ENCODE data around the gene DAND5.
A peak's percentile ranks its signal among the peaks of the same experiment; 100 is the strongest.
"Not testable (repeated sequence)": the region's sequence is repeated elsewhere in the genome, so short reads cannot be mapped to it uniquely, and the experiment has no call there.

DAND5 gene

GRCh38 chr19:12946092-12946721 is 23.2 kb upstream of the DAND5 start:
- peak; percentile 87 for DNase-seq

- DNase-seq = no peak
Measured at GRCh38 chr19:12946731-12947496, 22.5 kb upstream of the DAND5 start.

GRCh38 chr19:12947702-12948611 is 21.4 kb upstream of the DAND5 start:
- peak; percentile 98 for DNase-seq

- no peak for DNase-seq
Measured at GRCh38 chr19:12948612-12949362, 20.6 kb upstream of the DAND5 start.

- no peak for DNase-seq
Measured at GRCh38 chr19:12949363-12950283, 19.8 kb upstream of the DAND5 start.

DNA sequence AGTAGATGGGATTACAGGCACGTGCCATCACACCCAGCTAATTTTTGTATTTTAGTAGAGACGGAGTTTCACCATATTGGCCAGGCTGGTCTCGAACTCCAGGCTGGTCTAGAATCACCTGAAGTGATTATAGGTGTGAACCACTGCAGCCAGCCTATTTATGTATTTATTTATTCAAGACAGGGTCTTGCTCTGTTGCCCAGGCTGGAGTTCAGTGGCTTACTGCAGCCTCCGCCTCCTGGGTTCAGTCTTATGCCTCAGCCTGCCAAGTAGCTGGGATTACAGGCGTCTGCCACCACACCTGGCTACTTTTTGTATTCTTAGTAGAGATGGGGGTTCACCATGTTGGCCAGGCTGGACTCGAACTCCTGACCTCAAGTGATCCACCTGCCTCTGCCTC is 17.3 kb upstream of the DAND5 start:
- not testable (repeated sequence) for DNase-seq

DNA sequence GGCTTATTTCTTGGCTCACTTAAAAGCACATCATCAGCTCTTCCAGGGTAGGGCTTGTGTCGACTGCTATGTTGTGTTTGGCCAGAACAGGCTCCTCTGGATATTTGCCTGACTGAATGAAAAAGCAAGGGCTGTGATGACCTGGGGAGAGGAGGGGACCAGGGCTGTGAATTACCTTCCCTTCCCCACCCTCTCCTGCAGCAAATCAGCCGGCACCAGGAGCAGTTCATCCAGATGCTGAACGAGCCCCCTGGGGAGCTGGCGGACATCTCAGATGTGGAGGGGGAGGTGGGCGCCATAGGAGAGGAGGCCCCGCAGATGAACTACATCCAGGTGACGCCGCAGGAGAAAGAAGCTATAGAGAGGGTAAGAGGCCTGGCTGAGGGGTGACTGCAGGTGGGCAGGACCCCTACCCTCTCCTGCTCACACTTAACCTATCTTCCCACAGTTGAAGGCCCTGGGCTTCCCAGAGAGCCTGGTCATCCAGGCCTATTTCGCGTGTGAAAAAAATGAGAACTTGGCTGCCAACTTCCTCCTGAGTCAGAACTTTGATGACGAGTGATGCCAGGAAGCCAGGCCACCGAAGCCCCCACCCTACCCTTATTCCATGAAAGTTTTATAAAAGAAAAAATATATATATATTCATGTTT is 16.8 kb upstream of the DAND5 start:
- peak; percentile 49 for DNase-seq

GRCh38 chr19:12953138-12953798 is 16.1 kb upstream of the DAND5 start:
- no peak for DNase-seq

- no peak for DNase-seq
Measured at GRCh38 chr19:12953799-12954611, 15.4 kb upstream of the DAND5 start.

GRCh38 chr19:12954612-12954962 is 14.8 kb upstream of the DAND5 start:
- DNase-seq = no peak

- not testable (repeated sequence) for DNase-seq
Measured at GRCh38 chr19:12955575-12955974, 13.8 kb upstream of the DAND5 start.

DNA sequence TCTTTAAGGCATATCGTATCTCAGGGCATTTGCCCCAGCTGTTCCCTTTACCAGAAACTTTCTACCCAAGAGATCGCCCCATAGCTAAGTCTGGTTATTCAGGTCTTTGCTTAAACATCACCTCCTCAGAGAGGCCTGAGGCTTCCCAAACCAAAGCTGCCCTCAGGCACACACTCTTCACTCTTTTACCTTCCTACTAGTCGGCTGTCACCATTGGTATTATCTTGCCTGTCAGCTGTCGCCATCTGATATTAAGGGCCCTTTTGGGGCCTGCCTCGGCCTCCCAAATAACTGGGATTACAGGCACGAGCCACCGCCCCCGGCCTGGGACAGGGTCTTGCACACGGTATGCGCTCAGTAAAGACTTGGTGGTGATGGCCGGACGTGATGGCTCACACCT is 13.4 kb upstream of the DAND5 start:
- no peak for DNase-seq

DNA sequence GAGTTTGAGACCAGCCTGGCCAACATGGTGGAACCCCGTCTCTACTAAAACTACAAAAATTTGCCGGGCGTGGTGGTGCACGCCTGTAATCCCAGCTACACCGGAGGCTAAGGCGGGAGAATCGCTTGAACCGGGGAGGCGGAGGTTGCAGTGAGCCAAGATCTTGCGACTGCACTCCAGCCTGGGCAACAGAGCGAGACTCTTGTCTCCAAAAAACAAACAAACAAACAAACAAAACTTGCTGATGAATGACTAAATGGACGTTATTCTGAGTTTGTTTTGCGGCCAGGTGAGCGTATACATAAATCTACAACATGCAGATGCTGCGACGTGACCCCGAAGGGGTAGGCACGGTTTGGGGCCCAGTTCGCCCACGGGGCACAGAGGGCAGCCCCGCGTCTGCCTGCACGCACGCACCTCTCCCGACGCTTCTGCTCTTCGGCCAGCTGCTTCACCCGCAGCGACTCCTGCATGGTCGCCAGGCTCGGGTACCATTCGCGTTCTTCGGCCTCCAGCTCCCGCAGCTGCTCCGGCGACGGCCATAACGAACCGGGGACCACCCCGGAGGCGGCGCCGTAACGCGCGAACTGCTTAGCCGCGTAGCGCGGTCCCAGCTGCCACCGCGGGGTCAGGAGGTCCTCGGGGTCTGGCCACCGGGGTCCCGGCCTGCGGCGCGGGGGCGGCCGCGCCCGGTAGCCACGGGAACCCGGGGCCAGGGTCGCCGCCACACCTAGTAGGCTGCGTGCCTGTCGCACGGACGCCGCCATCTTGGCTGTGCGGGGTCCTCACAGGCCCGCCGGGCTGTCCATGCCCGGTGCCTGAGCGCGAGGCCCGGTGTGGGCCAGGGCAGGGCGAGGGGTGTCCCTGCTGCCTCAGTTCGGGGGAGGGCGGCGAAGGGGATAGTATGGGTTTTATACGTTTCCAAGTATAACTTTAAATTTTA is 12.7 kb upstream of the DAND5 start, which contains the start of gene GADD45GIP1:
Gene GADD45GIP1, minus strand, starts transcription at position 778 of the 943 bp plus-strand sequence. Its CDS starts 11 bp downstream, at position 767.
- peak; percentile 93 for DNase-seq

DNA sequence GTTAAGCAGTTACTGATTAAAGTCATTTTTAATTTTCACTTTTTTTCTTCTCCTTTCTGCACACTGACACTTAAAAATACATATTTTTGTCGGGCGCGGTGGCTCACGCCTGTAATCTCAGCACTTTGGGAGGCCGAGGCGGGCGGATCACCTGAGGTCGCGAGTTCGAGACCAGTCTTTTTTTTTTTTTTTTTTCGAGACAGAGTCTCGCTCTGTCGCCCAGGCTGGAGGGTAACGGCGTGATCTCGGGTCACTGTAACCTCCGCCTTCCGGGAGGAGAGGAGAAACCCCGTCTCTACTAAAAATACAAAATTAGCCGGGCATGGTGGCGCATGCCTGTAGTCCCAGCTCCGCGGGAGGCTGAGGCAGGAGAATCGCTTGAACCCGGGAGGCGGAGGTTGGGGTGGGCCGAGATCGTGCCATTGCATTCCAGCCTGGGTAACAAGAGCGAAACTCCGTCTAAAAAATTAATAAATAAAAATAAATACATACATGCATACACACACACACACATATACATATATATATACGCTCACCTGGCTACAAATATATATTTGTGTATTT is 11.9 kb upstream of the DAND5 start:
- not testable (repeated sequence) for DNase-seq

DNA sequence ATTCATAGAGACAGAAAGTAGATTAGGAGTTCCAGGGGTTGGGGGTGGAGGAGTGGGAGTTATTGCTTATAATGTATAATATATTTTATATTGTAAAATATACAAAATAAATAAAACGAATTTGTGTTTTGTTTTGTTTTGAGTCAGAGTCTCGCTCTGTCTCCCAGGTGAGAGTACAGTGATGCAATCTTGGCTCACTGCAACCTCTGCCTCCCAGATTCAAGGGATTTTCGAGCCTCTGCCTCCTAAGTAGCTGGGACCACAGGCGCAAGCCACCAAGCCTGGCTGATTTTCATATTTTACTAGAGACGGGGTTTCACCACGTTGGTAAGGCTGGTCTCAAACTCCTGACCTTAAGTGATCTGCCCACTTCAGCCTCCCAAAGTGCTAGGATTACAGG is 9.9 kb upstream of the DAND5 start:
- no peak for DNase-seq

DNA sequence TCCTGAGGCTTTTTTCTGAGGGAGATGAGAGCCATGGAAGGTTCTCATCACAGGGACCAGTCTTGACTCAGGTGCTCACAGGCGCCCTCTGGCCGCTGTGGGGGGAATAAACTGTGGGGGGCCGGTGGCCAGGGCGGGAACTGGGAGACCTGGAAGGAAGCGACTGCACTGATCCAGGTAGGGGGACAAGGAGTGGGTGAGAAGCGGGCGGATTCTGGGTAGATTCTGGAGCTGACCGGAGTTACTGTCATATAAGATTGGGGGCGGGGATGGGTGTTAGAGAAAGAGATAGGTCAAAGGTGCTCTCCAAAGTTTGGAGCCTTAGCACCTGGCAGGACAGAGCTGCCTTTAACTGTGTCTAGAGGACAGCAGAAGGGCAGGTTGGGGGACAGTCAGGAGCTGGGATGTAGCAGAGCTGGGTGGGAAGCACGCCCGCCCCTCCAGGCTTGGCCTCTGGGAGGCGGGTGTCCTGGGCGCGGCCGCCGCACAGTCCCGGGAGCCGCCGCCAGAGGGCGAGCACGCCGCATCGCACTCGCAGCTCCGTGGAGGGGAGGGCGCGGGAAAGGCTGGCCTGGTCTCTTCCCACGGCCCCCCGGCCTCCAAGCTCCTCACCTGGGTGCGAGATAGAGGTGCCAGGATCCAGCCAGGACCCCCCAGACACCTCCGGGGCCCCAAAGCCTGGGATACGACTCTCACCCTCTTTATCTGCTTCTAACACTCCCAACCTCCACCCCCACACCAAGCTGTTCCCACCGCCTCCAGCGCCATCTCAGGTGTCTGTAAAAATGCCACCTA is 4.2 kb upstream of the DAND5 start:
- peak; percentile 91 for DNase-seq

- DNase-seq = no peak
Measured at GRCh38 chr19:12965812-12966135, 3.6 kb upstream of the DAND5 start.

Measured in hematopoietic multipotent progenitor cell treated with erythropoietin and hydrocortisone succinate and interleukin-3 and kit ligand, for 4 days (in vitro differentiated cells).